ENCODE results near the gene ITGAL. TPM values are rescaled to one million over a fixed set of nuclear protein-coding genes. Genes with fewer than 3 reads are reported as not detected.
"Not testable (repeated sequence)": the region's sequence is repeated elsewhere in the genome, so short reads cannot be mapped to it uniquely, and the experiment has no call there.

Gene ITGAL
- total RNA-seq, 2 experiments from 2014 or later = 40.2 to 140 TPM

DNA sequence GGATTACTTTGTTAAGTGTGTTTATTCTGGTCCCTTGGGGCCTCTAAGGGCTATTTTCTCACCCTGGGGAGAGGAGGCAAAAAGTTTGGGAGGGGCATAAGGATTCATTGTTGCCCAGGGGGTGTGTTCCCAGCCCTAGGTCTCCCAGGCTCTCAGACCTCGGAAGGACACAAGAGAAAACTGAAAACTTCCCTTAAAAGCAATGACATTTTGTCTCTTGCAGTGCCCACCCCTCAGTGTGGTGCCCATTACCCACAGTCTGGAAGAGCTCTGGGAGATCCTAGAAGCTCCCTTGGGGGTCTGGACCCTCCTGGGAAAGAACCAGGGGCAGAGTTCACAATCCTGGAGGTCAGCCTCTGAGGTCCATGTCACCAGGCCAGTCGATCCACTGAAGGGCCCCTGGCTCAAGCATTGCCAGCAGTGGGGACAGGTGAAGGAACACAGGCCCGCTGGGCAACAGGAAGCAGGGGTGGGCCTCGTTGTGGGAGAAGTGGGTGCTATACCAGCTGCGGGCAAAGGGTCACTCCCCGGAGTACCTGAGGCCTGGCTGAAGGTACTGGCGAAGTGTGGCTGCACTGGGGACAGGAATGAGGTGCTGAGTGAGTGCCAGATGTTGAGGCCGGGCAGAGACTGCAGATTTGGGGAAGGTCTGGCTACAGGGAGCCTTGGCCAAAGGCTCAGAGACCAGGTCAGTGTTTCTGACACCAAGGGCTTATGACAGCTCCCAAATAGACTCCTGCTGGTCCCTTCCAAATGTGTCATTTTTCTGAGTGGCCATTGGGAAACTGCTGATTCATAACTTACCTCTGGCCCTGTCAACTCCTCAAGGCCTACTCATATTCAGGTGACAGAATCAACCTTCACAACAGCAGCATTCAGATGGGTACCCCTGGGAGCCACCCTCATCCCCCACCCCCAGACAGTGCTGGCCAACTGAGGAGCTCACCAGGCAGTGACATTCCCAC, 66.7 kb downstream of the ITGAL start:
- POLR2A ChIA-PET = no interaction called here
- H3K4me3 ChIP-seq (ENCODE audit: low read depth, low read length, poor library complexity, severe bottlenecking) = no peak overlapping the region
- no TSS peak for BruUV-seq (replicated peaks)

DNA sequence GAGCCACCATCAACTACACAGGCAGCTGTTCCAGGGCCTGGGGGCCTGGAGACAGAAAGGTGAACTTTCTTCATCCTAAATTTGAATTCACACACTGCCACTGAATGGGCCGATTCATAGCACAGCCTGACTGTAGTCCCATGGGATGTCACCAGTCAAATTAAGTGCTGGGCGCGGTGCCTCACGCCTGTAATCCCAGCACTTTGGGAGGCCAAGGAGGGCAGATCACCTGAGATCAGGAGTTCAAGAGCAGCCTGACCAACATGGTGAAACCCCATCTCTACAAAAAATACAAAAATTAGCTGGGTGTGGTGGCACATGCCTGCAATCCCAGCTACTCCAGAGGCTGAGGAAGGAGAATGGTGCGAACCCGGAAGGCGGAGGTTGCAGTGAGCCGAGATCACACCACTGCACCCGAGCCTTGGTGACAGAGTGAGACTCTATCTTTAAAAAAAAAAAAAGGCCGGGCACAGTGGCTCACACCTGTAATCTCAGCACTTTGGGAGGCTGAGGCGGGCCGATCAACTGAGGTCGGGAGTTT, 67.5 kb downstream of the ITGAL start:
- H2AFZ ChIP-seq (ENCODE audit: low read length); H3K9me2 ChIP-seq (ENCODE audit: insufficient read depth, low read length); CTCF ChIA-PET (ENCODE audit: unreplicated experiment); H3K9me3 ChIP-seq (ENCODE audit: low read length); DNase-seq (ENCODE audit: low spot score); H3K36me3 ChIP-seq (ENCODE audit: insufficient read depth, low read length); H4K20me1 ChIP-seq (ENCODE audit: insufficient read depth, low read length); H3K27ac ChIP-seq (ENCODE audit: low read depth, low read length, poor library complexity, severe bottlenecking); intact Hi-C loops (cut with micrococcal nuclease; ENCODE audit: unreplicated experiment); BruUV-seq (replicated peaks); H3K4me3 ChIP-seq (ENCODE audit: low read depth, low read length, poor library complexity, severe bottlenecking): not testable (repeated sequence)
- Histone ChIP-seq H3K79me2 (ENCODE audit: insufficient read depth, low read depth, low read length) (peaks cover 18% of the 10 kb centered on the region; the same call in 1 of the 2 replicates), H3K4me1 (ENCODE audit: insufficient read depth, low read length, poor library complexity, severe bottlenecking) (peaks cover 30% of the 10 kb centered on the region), H3K4me2 (ENCODE audit: low read length) (peak overlapping the region; percentile 30; the same call in 1 of the 2 replicates)
- POLR2A ChIA-PET = interaction anchor here (0.7 kb wide), 1 partner anchor 31 kb away, joined by 5 read pairs; no protein-coding TSS in a partner anchor

More for the DNA sequence above, 66.7 kb downstream of the ITGAL start:
- Histone ChIP-seq H2AFZ (ENCODE audit: low read length) (no peak overlapping the region), H3K4me1 (ENCODE audit: insufficient read depth, low read length, poor library complexity, severe bottlenecking) (peaks cover 31% of the 10 kb centered on the region), H3K4me2 (ENCODE audit: low read length) (peak overlapping the region; percentile 30; the same call in 1 of the 2 replicates), H3K36me3 (ENCODE audit: insufficient read depth, low read length) (no peaks in the 10 kb centered on the region), H3K9me3 (ENCODE audit: low read length) (no peaks in the 10 kb centered on the region), H3K9me2 (ENCODE audit: insufficient read depth, low read length) (no peaks in the 10 kb centered on the region), H4K20me1 (ENCODE audit: insufficient read depth, low read length) (no peaks in the 10 kb centered on the region), H3K79me2 (ENCODE audit: insufficient read depth, low read depth, low read length) (peaks cover 19% of the 10 kb centered on the region; the same call in 1 of the 2 replicates), H3K27ac (ENCODE audit: low read depth, low read length, poor library complexity, severe bottlenecking) (no peak overlapping the region)
- TF ChIP-seq, protein P1, sequence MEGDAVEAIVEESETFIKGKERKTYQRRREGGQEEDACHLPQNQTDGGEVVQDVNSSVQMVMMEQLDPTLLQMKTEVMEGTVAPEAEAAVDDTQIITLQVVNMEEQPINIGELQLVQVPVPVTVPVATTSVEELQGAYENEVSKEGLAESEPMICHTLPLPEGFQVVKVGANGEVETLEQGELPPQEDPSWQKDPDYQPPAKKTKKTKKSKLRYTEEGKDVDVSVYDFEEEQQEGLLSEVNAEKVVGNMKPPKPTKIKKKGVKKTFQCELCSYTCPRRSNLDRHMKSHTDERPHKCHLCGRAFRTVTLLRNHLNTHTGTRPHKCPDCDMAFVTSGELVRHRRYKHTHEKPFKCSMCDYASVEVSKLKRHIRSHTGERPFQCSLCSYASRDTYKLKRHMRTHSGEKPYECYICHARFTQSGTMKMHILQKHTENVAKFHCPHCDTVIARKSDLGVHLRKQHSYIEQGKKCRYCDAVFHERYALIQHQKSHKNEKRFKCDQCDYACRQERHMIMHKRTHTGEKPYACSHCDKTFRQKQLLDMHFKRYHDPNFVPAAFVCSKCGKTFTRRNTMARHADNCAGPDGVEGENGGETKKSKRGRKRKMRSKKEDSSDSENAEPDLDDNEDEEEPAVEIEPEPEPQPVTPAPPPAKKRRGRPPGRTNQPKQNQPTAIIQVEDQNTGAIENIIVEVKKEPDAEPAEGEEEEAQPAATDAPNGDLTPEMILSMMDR (conservative IDR thresholded peaks at IDR 0.05; ENCODE audit: low read length) = no peak
- no peak for TF ChIP-seq EZH2phosphoT487 (IDR thresholded peaks at IDR 0.05; ENCODE audit: borderline replicate concordance, low read depth, low read length)
- no peak for DNase-seq (ENCODE audit: low spot score)
- CTCF ChIA-PET (ENCODE audit: unreplicated experiment) = no interaction called here
- intact Hi-C loops (cut with micrococcal nuclease; ENCODE audit: unreplicated experiment) = no loop called here

DNA sequence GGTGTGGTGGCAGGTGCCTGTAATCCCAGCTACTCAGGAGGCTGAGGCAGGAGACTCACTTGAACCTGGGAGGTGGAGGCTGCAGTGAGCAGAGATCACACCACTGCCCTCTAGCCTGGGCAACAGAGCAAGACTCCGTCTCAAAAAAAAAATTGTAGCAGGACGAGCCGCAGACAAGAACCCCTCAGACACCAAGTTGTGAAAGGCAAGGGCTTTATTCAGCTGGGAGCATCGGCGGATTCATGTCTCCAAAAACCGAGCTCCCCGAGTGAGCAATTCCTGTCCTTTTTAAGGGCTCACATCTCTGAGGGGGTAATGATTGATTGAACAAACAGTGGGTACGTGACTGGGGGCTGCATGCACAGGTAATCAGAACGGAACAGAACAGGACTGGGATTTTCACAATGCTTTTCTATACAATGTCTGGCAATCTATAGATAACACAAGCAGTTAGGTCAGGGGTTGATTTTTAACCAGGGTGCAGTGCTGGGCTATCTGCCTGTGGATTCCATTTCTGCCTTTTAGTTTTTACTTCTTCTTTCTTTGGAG, 68.4 kb downstream of the ITGAL start:
- DNase-seq (ENCODE audit: low spot score); CTCF ChIA-PET (ENCODE audit: unreplicated experiment); H3K9me3 ChIP-seq (ENCODE audit: low read length); H3K9me2 ChIP-seq (ENCODE audit: insufficient read depth, low read length); H3K36me3 ChIP-seq (ENCODE audit: insufficient read depth, low read length); intact Hi-C loops (cut with micrococcal nuclease; ENCODE audit: unreplicated experiment); H3K4me2 ChIP-seq (ENCODE audit: low read length); H3K27ac ChIP-seq (ENCODE audit: low read depth, low read length, poor library complexity, severe bottlenecking); H3K79me2 ChIP-seq (ENCODE audit: insufficient read depth, low read depth, low read length); H2AFZ ChIP-seq (ENCODE audit: low read length); BruUV-seq (replicated peaks); H4K20me1 ChIP-seq (ENCODE audit: insufficient read depth, low read length); H3K4me3 ChIP-seq (ENCODE audit: low read depth, low read length, poor library complexity, severe bottlenecking): not testable (repeated sequence)
- POLR2A ChIA-PET = interaction anchor here (1.2 kb wide), 1 partner anchor 109 kb away, joined by 3 read pairs; no protein-coding TSS in a partner anchor
- peaks cover 20% of the 10 kb centered on the region for H3K4me1 ChIP-seq (ENCODE audit: insufficient read depth, low read length, poor library complexity, severe bottlenecking)

Data from OCI-LY7 (cell line).